HG03342 (cell line): ENCODE data around the gene EDEM1.
"Not testable (repeated sequence)": the region's sequence is repeated elsewhere in the genome, so short reads cannot be mapped to it uniquely, and the experiment has no call there.

Source experiments
- ATAC-seq: cut with Tn5 transposase; IDR thresholded peaks from one replicate; pipeline ENCODE4 v1.9.1; 2021; ENCODE audit warnings: mild to moderate bottlenecking, moderate library complexity; ENCODE audit not compliant: unreplicated experiment

EDEM1 gene

GRCh38 chr3:5187156-5187919 is at the start of gene EDEM1:
TSS of gene EDEM1 (plus strand) at chr3:5187707. CDS start at chr3:5187806, 99 bp downstream.
- peak; percentile 82 for ATAC-seq

DNA sequence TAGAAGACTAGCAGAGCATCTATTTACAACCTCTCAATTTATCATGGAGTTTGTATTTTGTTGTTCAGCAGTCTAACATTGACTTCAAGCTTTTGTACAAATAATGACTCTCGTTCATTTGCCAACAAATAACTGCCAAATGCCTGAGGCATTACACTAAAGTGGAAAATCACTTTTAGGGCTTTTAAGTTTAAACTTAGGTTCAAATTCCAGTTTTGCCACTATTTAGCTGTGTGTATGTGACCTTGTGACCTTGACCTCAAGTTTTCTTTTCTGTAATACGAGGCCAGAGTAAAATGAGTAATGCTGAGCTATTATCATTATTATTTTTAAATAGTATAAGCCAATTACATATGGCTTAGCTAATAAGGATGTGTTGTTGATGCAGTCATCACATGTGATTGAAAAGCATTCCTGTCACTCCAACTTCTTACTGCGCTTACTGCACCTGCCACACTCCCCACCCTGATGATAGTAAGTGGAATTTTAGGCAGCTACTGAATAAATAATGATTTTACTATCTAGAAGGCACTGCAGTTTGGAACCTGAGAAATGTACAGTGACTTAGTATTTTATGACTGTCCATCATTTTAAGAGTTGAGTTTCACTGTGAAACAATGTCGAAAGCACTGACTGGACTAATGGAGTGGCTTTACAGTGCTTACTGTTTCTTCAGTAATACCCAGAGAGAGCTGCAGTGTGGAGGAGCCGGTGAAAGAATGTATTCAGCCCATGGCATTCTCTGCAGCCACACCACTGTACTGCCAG is 49.1 kb upstream of the EDEM1 start:
- no peak for ATAC-seq

GRCh38 chr3:5140230-5140621 is 47.3 kb upstream of the EDEM1 start:
- ATAC-seq: peak; percentile 41

- ATAC-seq: no peak
These were observed 46.7 kb upstream of the EDEM1 start for GRCh38 chr3:5140839-5141238.

GRCh38 chr3:5141760-5142159 is 45.7 kb upstream of the EDEM1 start:
- no peak for ATAC-seq

DNA sequence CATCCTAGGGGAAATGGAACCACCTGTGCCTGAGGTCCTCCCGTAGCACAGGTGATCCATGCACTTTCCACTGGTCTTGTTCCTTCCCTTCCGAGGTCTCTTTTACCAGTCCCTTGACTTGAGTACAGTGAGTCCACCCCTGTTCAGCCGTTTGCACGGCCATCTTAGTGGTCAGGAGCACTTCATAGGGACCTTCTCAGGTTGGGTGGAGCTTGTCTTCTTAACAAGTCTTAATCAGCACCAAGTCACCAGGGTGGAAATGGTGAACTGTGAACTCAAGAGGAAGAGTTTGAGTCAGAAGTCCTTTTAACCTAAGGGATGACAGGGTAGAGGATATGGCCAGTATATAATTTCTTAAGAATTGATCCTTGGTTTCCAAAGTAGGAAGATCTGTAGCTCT is 44.0 kb upstream of the EDEM1 start:
- ATAC-seq: no peak

- ATAC-seq: no peak
These were observed 43.1 kb upstream of the EDEM1 start for GRCh38 chr3:5144316-5144994.

DNA sequence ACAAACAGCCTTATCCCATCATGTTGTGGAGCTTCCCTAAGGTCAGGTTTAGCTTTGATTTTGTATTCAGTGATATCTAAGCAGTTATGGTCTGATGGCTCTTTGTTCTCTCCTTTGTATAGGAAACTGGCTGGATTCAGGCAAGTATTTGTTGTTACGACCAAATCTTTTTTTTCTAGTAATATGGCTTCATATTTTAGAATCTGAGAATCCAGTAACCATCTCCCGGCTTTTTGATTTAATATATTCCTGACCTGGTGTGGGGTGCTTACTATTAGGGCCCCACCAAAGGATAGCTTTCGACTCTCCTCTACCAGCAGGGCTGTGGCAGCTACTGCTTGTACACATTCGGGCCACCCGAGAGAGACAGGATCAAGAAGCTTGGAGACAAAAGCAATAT is 42.4 kb upstream of the EDEM1 start:
- ATAC-seq: no peak

DNA sequence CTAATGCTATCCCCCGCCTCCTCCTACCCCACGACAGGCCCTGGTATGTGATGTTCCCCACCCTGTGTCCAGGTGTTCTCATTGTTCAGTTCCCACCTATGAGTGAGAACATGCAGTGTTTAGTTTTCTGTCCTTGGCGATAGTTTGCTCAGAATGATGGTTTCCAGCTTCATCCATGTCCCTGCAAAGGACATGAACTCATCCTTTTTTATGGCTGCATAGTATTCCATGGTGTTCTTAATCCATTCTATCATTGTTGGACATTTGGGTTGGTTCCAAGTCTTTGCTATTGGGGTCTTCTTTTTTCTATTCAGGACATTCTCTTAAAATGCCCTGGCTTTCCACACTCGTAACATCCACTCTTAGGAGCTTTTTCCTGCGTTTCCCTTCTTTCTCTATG is 40.4 kb upstream of the EDEM1 start:
- ATAC-seq: not testable (repeated sequence)

DNA sequence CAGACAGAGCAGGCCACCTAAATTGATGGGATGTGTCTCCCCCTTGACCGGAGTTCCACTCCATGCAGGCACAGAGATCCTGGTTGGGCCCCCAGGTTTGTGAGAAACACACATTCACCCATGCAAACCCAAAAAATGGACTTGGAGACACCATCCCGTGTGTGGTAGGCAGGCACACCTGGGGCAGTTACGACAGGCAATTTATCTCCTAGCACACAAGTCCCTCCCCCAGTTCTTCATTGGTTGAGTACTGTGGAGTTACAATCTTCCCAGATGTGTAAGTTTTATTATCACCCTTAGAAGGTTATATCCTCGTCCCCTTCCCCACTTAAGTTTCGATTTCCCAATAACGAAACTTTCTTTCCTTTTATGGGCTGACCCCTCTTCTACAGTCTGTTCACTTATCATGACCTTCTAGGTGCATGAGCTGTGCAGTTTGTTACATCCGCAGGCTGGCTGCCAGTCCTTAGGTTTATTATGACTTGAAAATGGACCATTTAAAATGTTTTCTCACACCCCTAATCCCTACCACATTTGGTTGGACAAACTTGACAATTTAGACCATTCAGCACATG is 38.1 kb upstream of the EDEM1 start:
- ATAC-seq: no peak

- ATAC-seq: no peak
These were observed 35.9 kb upstream of the EDEM1 start for GRCh38 chr3:5151586-5151985.

DNA sequence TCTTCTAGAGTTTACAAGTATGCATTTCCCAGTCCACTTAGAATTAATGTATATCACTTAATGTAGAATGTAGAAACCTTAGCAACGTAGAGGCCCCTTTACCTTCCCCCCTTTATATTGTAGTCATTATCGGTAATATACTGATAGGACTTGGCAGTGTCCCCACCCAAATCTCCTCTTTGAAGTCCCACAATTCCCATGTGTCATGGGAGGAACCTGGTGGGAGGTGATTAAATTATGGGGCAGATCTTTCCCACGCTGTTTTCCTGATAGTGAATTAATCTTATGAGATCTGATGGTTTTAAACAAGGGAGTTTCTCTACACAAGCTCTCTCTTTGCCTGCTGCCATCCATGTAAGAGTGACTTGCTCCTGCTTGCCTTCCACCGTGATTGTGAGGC is 34.4 kb upstream of the EDEM1 start:
- ATAC-seq: no peak

GRCh38 chr3:5155241-5155640 is 32.3 kb upstream of the EDEM1 start:
- ATAC-seq: no peak

DNA sequence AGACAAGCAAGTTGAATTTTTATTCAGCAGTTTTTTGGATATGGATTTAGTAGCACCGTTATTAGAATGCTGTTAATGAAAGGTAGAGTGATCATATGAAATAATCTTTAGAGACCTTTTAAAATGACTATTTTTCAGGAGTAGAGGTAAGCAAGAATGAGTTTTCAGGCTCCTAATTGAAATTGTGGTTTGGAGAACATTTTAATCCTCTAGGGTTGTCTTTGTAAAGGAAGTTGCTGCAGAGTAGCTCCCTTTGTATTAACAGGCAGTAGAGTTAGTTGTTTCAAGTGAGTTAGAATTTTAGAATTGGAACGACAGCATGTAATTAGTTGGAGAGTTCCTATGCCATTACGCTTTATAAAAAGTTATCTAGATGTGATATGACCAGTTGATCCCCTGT is 27.2 kb upstream of the EDEM1 start:
- no peak for ATAC-seq

DNA sequence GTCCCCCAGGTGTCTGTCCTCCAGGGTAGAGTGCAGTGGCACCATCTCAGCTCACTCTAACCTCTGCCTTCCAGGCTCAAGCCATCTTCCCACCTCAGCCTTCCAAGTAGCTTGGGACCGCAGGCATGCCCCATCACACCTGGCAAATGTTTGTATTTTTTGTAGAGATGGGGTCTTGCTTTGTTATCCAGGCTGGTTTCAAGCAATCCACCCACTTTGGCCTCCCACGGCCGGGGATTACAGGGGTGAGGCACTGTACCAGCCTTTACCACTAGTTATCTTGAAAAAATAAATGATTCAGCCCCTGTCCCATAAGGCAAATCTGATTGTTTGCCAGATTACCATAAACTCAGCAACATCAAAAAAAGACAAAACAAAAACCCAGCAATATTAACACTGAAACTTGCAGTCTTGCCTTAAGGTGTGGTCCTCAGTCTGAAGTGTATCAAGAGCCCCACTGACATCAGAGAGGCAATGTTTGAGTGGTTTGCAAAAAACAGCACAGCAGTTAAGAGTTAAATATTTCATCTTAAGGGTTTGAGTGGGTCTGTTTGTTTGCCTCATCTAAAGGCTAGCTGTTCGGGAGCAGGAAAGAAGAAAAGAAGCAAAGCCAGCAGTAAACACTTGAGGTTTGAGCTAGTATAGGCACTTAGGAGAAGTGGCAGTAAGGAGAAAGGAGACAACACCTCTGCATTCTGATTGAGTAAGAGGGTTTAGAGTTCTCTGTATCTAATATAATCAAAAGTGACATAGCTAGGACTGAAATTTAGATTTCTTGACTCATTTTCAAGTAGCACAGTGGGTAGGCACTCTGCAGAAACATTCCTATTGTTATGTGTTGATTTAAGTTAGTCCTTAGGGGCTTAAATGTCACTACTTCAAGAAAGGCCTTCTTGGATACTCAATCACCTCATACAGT is 26.3 kb upstream of the EDEM1 start:
- no peak for ATAC-seq

DNA sequence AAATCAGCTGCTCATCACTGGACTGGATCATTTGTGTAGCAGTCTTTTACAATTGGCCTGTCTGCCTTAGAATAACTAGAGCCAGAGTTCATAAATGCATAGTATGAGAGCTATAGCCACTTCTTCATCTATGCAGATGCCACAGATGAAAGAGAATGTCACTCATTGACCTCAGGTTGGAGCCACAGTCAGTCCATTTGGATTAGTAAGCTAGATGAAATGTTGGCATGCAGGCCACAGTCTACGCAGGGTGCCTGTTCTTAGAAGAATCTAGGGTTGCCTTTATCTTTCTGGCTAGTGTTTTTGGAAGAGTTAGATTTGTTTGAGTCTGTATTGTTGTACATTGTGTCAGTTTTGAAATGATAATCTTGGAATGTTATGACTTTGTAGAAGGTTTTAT is 25.4 kb upstream of the EDEM1 start:
- ATAC-seq: no peak

GRCh38 chr3:5165698-5166097 is 21.8 kb upstream of the EDEM1 start:
- no peak for ATAC-seq

GRCh38 chr3:5166846-5167245 is 20.7 kb upstream of the EDEM1 start:
- ATAC-seq: no peak

DNA sequence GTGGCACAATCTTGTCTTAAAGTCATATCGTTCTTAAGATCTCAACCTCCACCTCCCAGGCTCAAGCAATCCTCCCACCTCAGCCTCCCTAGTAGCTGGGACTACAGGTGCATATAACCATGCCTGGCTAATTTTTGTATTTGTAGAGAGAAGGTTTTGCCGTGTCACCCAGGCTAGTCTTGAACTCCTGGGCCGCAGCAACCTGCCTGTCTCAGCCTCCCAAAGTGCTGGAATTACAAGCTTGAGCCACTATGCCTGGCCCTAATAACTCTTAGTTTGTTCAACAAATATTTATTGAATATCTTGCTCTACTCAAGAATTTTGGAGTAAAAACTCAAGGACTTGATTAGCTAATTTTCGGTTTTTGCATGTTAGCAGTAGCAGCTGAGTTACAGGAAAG is 19.4 kb upstream of the EDEM1 start:
- ATAC-seq: no peak

GRCh38 chr3:5169807-5170206 is 17.7 kb upstream of the EDEM1 start:
- ATAC-seq: no peak
